Right lobe of liver (tissue), 6 donors: ENCODE measurements around the gene STX8. TPM values are rescaled to one million over a fixed set of nuclear protein-coding genes. Genes with fewer than 3 reads are reported as not detected.

Experiments
- ATAC-seq, 4 donors: fragments of 200-7000 bp; cut with Tn5 transposase; one replicate each; pipeline ENCODE4 v1.9.1; 2020; ENCODE audit warnings: mild to moderate bottlenecking in 4 of 4, moderate library complexity in 4 of 4
- DNase-seq, 3 donors: peaks; one replicate each; pipeline ENCODE4 v3.0.0-alpha.2; 2020
- H3K27ac ChIP-seq, 3 donors: fragments of 200-600 bp; one replicate each; pipeline ENCODE4 v1.8.0; 2022
- H3K27me3 ChIP-seq, 2 donors: fragments of 200-600 bp; one replicate each; pipeline ENCODE4 v1.8.0; 2022
- H3K36me3 ChIP-seq, 4 donors: fragments of 200-600 bp; sonication (generic) in 1 of 4; one replicate each; pipeline versions ENCODE4 v1.5.1 to v1.8.0; 2017 to 2022; ENCODE audit warnings: control low read depth in 1 of 4
- H3K4me1 ChIP-seq, 4 donors: fragments of 200-600 bp; sonication (generic) in 1 of 4; one replicate each; pipeline versions ENCODE4 v1.5.1 to v1.8.0; 2017 to 2022; ENCODE audit warnings: control low read depth in 1 of 4
- H3K4me3 ChIP-seq, 3 donors: fragments of 200-600 bp; one replicate each; pipeline ENCODE4 v1.8.0; 2022
- H3K9me3 ChIP-seq, 4 donors: fragments of 200-600 bp; sonication (generic) in 1 of 4; one replicate each; pipeline versions ENCODE4 v1.5.1 to v1.8.0; 2017 to 2022; ENCODE audit warnings: control low read depth in 1 of 4
- CTCF ChIP-seq, 4 donors: fragments of 200-600 bp in 3 of 4; fragments of 450-650 bp in 1 of 4; IDR thresholded peaks; one replicate each; pipeline versions ENCODE4 v1.5.1 to v1.8.0; 2016 to 2022; ENCODE audit warnings: antibody characterized with exemption in 4 of 4, mild to moderate bottlenecking in 2 of 4
- POLR2A ChIP-seq: fragments of 450-650 bp; IDR thresholded peaks from one replicate; pipeline ENCODE4 v1.6.1; 2017; ENCODE audit warnings: antibody characterized with exemption, mild to moderate bottlenecking
- WGBS: methylation state at CpG from one replicate; pipeline ENCODE4 v1.1.6; 2018; ENCODE audit warnings: low coverage, low lambda C conversion rate; ENCODE audit not compliant: insufficient coverage; ENCODE audit errors: missing lambda C conversion rate; 5-methylcytosine and 5-hydroxymethylcytosine counted together
- intact Hi-C, 2 donors: fragments of 100-400 bp; cut with DNase I; formaldehyde crosslinking; loops; one replicate each; pipeline versions ENCODE4 v1.11.2 to v1.14.1; 2022
- total RNA-seq, 6 experiments: library from RNA; depleted of rRNA in 2 of 6; stranded (reverse); fragments of >200 nt in 2 of 6; fragmentation: NEBNext Ultra II Directional in 3 of 6; extraction: Animal tissue kit (Norgen Biotek cat#: 25700) in 3 of 6; gene quantifications; one replicate each; pipeline versions ENCODE4 v1.1.0 to v1.2.4, GENCODE V29; 2016 to 2023
- donor health status: DM: no; HTN: yes; CAD: no.
- donor health status: DM: no; HTN: no; CAD: no.
- donor health status: DM: no; HTN: no; CAD: no.
- donor health status: DM: no; HTN: yes; CAD: no.
- donor health status: DM: no; HTN: yes; CAD: no.

Gene STX8
- total RNA-seq, 6 experiments from 2014 or later = 20.6 to 35.3 (median 27.7) TPM

- DNase-seq (peak in 1 of 3 donors; percentile 11), ATAC-seq (no peak)
- no peaks in the 10 kb centered on the region for H3K9me3 ChIP-seq
- TF ChIP-seq CTCF (IDR thresholded peaks at IDR 0.05) = no peak
- TF ChIP-seq POLR2A = no peak
- no peak overlapping the region for H3K4me3 ChIP-seq
- no peaks in the 10 kb centered on the region for H3K27me3 ChIP-seq
- H3K4me1 ChIP-seq = no peaks in the 10 kb centered on the region
- 95% methylated on average over 3 of the region's 4 CpGs for WGBS
- intact Hi-C loops = no loop called here
- H3K36me3 ChIP-seq = no peaks in the 10 kb centered on the region
- H3K27ac ChIP-seq = no peak overlapping the region
Measured at GRCh38 chr17:9475101-9475658, 100.4 kb downstream of the STX8 start.

GRCh38 chr17:9473711-9474110, 101.9 kb downstream of the STX8 start:
- ATAC-seq = no peak

GRCh38 chr17:9472541-9472940, 103.1 kb downstream of the STX8 start:
- intact Hi-C loops = no loop called here
- TF ChIP-seq CTCF (IDR thresholded peaks at IDR 0.05) = no peak
- no peak for TF ChIP-seq POLR2A
- 65% methylated on average over 3 of the region's 3 CpGs for WGBS
- Histone ChIP-seq H3K9me3 (no peaks in the 10 kb centered on the region), H3K27me3 (no peaks in the 10 kb centered on the region), H3K27ac (no peak overlapping the region), H3K4me1 (no peaks in the 10 kb centered on the region), H3K36me3 (no peaks in the 10 kb centered on the region), H3K4me3 (no peak overlapping the region)
- peak in 1 of 3 donors; percentile 13 for DNase-seq
- ATAC-seq = peak in 2 of 4 donors; percentile 37 to 47

More at GRCh38 chr17:9473711-9474110, 101.9 kb downstream of the STX8 start:
- Histone ChIP-seq H3K27me3 (no peaks in the 10 kb centered on the region), H3K9me3 (no peaks in the 10 kb centered on the region), H3K27ac (no peak overlapping the region), H3K4me3 (no peak overlapping the region), H3K4me1 (no peaks in the 10 kb centered on the region), H3K36me3 (no peaks in the 10 kb centered on the region)
- peak in 1 of 3 donors; percentile 3 for DNase-seq
- intact Hi-C loops = no loop called here
- 77% methylated on average over 4 of the region's 4 CpGs for WGBS
- TF ChIP-seq CTCF (IDR thresholded peaks at IDR 0.05) (no peak), POLR2A (no peak)

GRCh38 chr17:9472094-9472493, 103.5 kb downstream of the STX8 start:
- no peaks in the 10 kb centered on the region for H3K36me3 ChIP-seq
- DNase-seq (peak in 1 of 3 donors; percentile 30), ATAC-seq (no peak)
- TF ChIP-seq POLR2A (no peak), CTCF (IDR thresholded peaks at IDR 0.05) (no peak)
- H3K27me3 ChIP-seq = no peaks in the 10 kb centered on the region
- no peak overlapping the region for H3K4me3 ChIP-seq
- no peak overlapping the region for H3K27ac ChIP-seq
- intact Hi-C loops = no loop called here
- no peaks in the 10 kb centered on the region for H3K9me3 ChIP-seq
- H3K4me1 ChIP-seq = no peaks in the 10 kb centered on the region
- WGBS = 100% methylated on average over 4 of the region's 5 CpGs
